ENCODE results near the gene TRIM10.

Gene TRIM10

GRCh38 chr6:30157581-30157980 is 3.4 kb downstream of the TRIM10 start:
- ChIA-PET POLR2A (no interaction called here), CTCF (interaction anchor here (1.1 to 1.2 kb wide), 2 partner anchors 26 to 87 kb away, joined by 3 read pairs; no protein-coding TSS in a partner anchor)
- Histone ChIP-seq H3K27me3 (replicated peaks in 2 of 5; ENCODE audit: control insufficient read depth in 4 of 5, insufficient read depth in 5 of 5, low read length in 4 of 5) (no peaks in the 10 kb centered on the region), H3K9me3 (ENCODE audit: control extremely low read depth in 1 of 5, control insufficient read depth in 4 of 5, insufficient read depth in 2 of 5, low read depth in 1 of 5, low read length in 4 of 5) (no peaks in the 10 kb centered on the region), H3K4me1 (ENCODE audit: control extremely low read depth in 1 of 4, control insufficient read depth in 4 of 4, insufficient read depth in 4 of 4, low read length in 3 of 4) (peaks cover 0 to 30% (median 14%) of the 10 kb centered on the region in 4 experiments), H3K36me3 (ENCODE audit: control insufficient read depth in 4 of 4, insufficient read depth in 4 of 4, low read length in 3 of 4) (no peaks in the 10 kb centered on the region), H3K4me3 (ENCODE audit: control insufficient read depth in 1 of 7, extremely low read depth in 1 of 7, insufficient read depth in 4 of 7, low read depth in 2 of 7, low read length in 6 of 7) (no peak overlapping the region), H3K27ac (ENCODE audit: insufficient read depth in 1 of 2, low read depth in 1 of 2, low read length in 2 of 2, poor library complexity in 1 of 2, severe bottlenecking in 2 of 2) (no peak overlapping the region)
- no peak for DNase-seq

DNA sequence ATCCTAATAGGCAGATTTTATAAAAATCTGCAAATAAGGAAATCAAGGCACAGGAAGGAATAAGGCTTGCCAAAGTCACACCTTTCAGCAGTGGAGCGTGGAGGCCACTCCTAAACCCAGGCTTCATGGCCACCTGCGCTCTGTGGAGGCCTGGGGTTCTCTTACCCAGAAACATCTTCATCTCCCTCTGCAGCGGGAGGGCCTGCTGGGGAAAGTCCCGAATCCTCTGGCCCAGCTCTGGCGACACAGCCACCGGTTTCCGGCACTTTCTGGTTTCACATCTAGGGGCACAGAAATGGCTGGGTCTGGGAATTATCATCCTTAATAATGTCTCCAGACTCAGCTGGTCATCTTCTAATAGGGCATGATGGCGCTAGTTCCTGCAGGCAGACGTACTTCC is 4.2 kb downstream of the TRIM10 start:
- 98% methylated on average over 9 of the region's 9 CpGs for WGBS (ENCODE audit: insufficient coverage)
- no peaks in the 10 kb centered on the region for H3K9me3 ChIP-seq (ENCODE audit: control extremely low read depth in 1 of 5, control insufficient read depth in 4 of 5, insufficient read depth in 2 of 5, low read depth in 1 of 5, low read length in 4 of 5)
- H3K36me3 ChIP-seq (ENCODE audit: control insufficient read depth in 4 of 4, insufficient read depth in 4 of 4, low read length in 3 of 4), result no peaks in the 10 kb centered on the region
- H3K27ac ChIP-seq (ENCODE audit: insufficient read depth in 1 of 2, low read depth in 1 of 2, low read length in 2 of 2, poor library complexity in 1 of 2, severe bottlenecking in 2 of 2), result no peak overlapping the region
- CTCF ChIA-PET, result interaction anchor here (1.1 kb wide), 1 partner anchor 26 kb away, joined by 3 read pairs; no protein-coding TSS in a partner anchor
- POLR2A ChIA-PET, result no interaction called here
- H3K27me3 ChIP-seq (replicated peaks in 2 of 5; ENCODE audit: control insufficient read depth in 4 of 5, insufficient read depth in 5 of 5, low read length in 4 of 5), result no peaks in the 10 kb centered on the region
- H3K4me1 ChIP-seq (ENCODE audit: control extremely low read depth in 1 of 4, control insufficient read depth in 4 of 4, insufficient read depth in 4 of 4, low read length in 3 of 4), result peaks cover 0 to 36% (median 21%) of the 10 kb centered on the region in 4 experiments
- H3K4me3 ChIP-seq (ENCODE audit: control insufficient read depth in 1 of 7, extremely low read depth in 1 of 7, insufficient read depth in 4 of 7, low read depth in 2 of 7, low read length in 6 of 7), result no peak overlapping the region
- no peak for DNase-seq

GRCh38 chr6:30156262-30156599 is 4.8 kb downstream of the TRIM10 start:
- H3K27me3 ChIP-seq (replicated peaks in 2 of 5; ENCODE audit: control insufficient read depth in 4 of 5, insufficient read depth in 5 of 5, low read length in 4 of 5), result no peaks in the 10 kb centered on the region
- H3K27ac ChIP-seq (ENCODE audit: insufficient read depth in 1 of 2, low read depth in 1 of 2, low read length in 2 of 2, poor library complexity in 1 of 2, severe bottlenecking in 2 of 2), result no peak overlapping the region
- ChIA-PET CTCF (interaction anchor here (1.1 kb wide), 1 partner anchor 25 kb away, joined by 3 read pairs; no protein-coding TSS in a partner anchor), POLR2A (no interaction called here)
- no peaks in the 10 kb centered on the region for H3K36me3 ChIP-seq (ENCODE audit: control insufficient read depth in 4 of 4, insufficient read depth in 4 of 4, low read length in 3 of 4)
- no CpG with 5 or more reads among the region's 4 CpGs for WGBS (ENCODE audit: insufficient coverage)
- H3K4me3 ChIP-seq (ENCODE audit: control insufficient read depth in 1 of 7, extremely low read depth in 1 of 7, insufficient read depth in 4 of 7, low read depth in 2 of 7, low read length in 6 of 7), result no peak overlapping the region
- peaks cover 0 to 41% (median 26%) of the 10 kb centered on the region in 4 experiments for H3K4me1 ChIP-seq (ENCODE audit: control extremely low read depth in 1 of 4, control insufficient read depth in 4 of 4, insufficient read depth in 4 of 4, low read length in 3 of 4)
- DNase-seq, result no peak
- no peaks in the 10 kb centered on the region for H3K9me3 ChIP-seq (ENCODE audit: control extremely low read depth in 1 of 5, control insufficient read depth in 4 of 5, insufficient read depth in 2 of 5, low read depth in 1 of 5, low read length in 4 of 5)

DNA sequence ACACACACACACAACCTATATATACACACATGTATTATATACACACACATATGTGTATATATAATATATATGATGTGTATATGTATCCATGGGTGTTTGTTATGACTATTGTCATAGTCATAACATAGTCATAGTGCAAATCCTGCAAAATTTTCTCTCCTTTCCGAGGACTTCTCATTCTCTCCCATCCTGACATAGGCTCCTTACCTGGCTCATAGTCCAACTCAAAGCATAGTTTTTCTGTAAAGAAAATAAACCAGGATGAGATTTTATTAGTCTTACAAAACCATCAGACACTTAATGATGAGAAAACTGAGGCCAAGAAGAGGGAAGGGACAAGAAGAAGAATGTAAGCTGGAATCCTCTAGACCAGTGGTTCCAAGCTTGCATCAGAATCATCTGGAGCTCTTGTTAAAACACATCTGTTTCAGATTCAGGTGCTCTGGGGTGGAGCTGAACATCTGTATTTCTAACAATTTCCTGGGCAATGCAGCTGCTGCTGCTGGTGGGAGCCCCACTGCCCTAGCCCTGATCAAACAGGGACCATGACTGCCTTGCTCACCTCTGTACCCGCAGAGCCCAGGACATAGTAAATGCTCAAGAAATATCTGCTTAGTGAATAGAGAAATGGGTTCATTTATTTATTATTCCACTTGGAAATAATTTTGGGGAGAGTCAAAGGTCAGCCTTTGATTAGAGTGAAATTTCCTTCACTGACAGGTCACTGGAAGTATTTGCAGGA is 5.3 kb downstream of the TRIM10 start:
- WGBS (ENCODE audit: insufficient coverage), result no CpG with 5 or more reads among the region's 2 CpGs
- no peak overlapping the region for H3K4me3 ChIP-seq (ENCODE audit: control insufficient read depth in 1 of 7, extremely low read depth in 1 of 7, insufficient read depth in 4 of 7, low read depth in 2 of 7, low read length in 6 of 7)
- CTCF ChIA-PET, result interaction anchor here (1.2 to 2.9 kb wide), 3 partner anchors 24 to 53 kb away, joined by 3 to 14 read pairs (median 9); no protein-coding TSS in a partner anchor

DNA sequence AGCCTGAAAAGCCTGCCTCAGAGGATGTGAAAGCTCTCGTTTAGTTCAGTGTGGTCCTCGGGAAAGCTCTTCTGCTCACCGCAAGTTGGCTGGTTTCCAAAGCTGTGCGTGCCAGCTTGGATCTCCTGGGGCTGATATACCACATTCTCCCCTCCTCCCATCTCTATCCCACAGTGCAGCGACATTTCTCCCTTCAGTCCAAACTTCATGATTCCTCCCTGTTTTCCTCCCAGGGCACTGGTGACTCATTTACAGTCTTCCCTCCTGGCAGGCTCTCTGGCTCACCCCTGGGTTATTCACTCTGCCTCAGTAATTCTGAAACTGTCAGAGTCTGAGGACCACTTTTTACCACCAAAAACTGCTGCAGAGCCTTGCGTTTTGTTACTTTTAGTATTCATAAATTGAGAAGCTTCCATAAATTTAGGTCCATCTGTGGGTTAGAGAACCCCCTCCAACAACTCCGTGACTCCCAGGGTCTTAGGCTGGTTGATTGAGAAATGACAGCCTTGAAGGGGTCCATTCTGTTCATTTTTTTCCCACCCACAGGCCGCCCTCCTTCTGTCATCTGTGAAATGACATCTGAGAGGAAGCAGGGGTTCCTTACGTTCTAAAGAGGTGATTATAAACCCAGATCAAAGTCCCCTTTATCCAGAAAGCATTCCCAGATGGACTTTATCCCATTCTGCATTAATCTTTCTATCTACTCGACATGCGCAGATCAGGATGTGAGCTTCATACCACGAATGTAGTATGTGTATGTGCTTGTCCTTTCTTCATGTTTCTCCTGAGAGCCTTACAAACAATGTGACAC is 6.1 kb downstream of the TRIM10 start:
- Histone ChIP-seq H3K4me3 (ENCODE audit: control insufficient read depth in 1 of 7, extremely low read depth in 1 of 7, insufficient read depth in 4 of 7, low read depth in 2 of 7, low read length in 6 of 7) (no peak overlapping the region), H3K27ac (ENCODE audit: insufficient read depth in 1 of 2, low read depth in 1 of 2, low read length in 2 of 2, poor library complexity in 1 of 2, severe bottlenecking in 2 of 2) (no peak overlapping the region), H3K4me1 (ENCODE audit: control extremely low read depth in 1 of 4, control insufficient read depth in 4 of 4, insufficient read depth in 4 of 4, low read length in 3 of 4) (peaks cover 0 to 55% (median 35%) of the 10 kb centered on the region in 4 experiments), H3K27me3 (replicated peaks in 2 of 5; ENCODE audit: control insufficient read depth in 4 of 5, insufficient read depth in 5 of 5, low read length in 4 of 5) (no peaks in the 10 kb centered on the region), H3K9me3 (ENCODE audit: control extremely low read depth in 1 of 5, control insufficient read depth in 4 of 5, insufficient read depth in 2 of 5, low read depth in 1 of 5, low read length in 4 of 5) (no peaks in the 10 kb centered on the region), H3K36me3 (ENCODE audit: control insufficient read depth in 4 of 4, insufficient read depth in 4 of 4, low read length in 3 of 4) (no peaks in the 10 kb centered on the region)
- ChIA-PET CTCF (interaction anchor here (1.2 to 2.9 kb wide), 4 partner anchors 13 to 52 kb away, joined by 3 to 14 read pairs (median 6); no protein-coding TSS in a partner anchor), POLR2A (interaction anchor here (1.3 kb wide), 1 partner anchor 13 kb away, joined by 3 read pairs; no protein-coding TSS in a partner anchor)
- DNase-seq, result no peak
- WGBS (ENCODE audit: insufficient coverage), result 97% methylated on average over 6 of the region's 12 CpGs

More for the DNA sequence above, 5.3 kb downstream of the TRIM10 start:
- Histone ChIP-seq H3K27me3 (replicated peaks in 2 of 5; ENCODE audit: control insufficient read depth in 4 of 5, insufficient read depth in 5 of 5, low read length in 4 of 5) (no peaks in the 10 kb centered on the region), H3K36me3 (ENCODE audit: control insufficient read depth in 4 of 4, insufficient read depth in 4 of 4, low read length in 3 of 4) (no peaks in the 10 kb centered on the region), H3K27ac (ENCODE audit: insufficient read depth in 1 of 2, low read depth in 1 of 2, low read length in 2 of 2, poor library complexity in 1 of 2, severe bottlenecking in 2 of 2) (no peak overlapping the region), H3K4me1 (ENCODE audit: control extremely low read depth in 1 of 4, control insufficient read depth in 4 of 4, insufficient read depth in 4 of 4, low read length in 3 of 4) (peaks cover 0 to 47% (median 31%) of the 10 kb centered on the region in 4 experiments), H3K9me3 (ENCODE audit: control extremely low read depth in 1 of 5, control insufficient read depth in 4 of 5, insufficient read depth in 2 of 5, low read depth in 1 of 5, low read length in 4 of 5) (no peaks in the 10 kb centered on the region)
- DNase-seq, result no peak
- POLR2A ChIA-PET, result interaction anchor here (1.3 kb wide), 1 partner anchor 12 kb away, joined by 3 read pairs; no protein-coding TSS in a partner anchor

DNA sequence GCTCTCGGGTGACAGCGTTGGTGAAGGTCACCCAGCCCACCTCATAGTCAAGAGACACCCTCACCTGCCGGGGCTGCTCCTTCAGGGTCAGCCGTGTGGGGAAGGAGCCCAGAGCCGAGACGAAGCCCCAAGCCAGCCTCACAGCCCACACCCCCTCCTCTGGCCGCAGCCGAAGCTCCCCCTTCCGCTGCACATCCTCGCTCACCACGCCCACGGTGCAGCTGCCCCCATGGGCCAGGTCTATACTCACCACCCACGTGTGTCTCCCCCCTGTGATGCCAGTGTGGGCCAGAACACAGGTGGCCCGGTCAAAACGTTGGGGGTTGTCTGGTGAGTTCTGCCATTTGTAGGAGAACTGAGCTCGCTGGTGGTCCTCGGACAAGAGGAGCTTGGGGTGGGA is 7.0 kb downstream of the TRIM10 start:
- H3K36me3 ChIP-seq (ENCODE audit: control insufficient read depth in 4 of 4, insufficient read depth in 4 of 4, low read length in 3 of 4), result no peaks in the 10 kb centered on the region
- peaks cover 0 to 57% (median 37%) of the 10 kb centered on the region in 4 experiments for H3K4me1 ChIP-seq (ENCODE audit: control extremely low read depth in 1 of 4, control insufficient read depth in 4 of 4, insufficient read depth in 4 of 4, low read length in 3 of 4)
- no peak overlapping the region for H3K27ac ChIP-seq (ENCODE audit: insufficient read depth in 1 of 2, low read depth in 1 of 2, low read length in 2 of 2, poor library complexity in 1 of 2, severe bottlenecking in 2 of 2)
- H3K27me3 ChIP-seq (replicated peaks in 2 of 5; ENCODE audit: control insufficient read depth in 4 of 5, insufficient read depth in 5 of 5, low read length in 4 of 5), result no peaks in the 10 kb centered on the region
- ChIA-PET POLR2A (no interaction called here), CTCF (interaction anchor here (1.4 to 2.9 kb wide), 4 partner anchors 14 to 51 kb away, joined by 3 to 14 read pairs (median 7); no protein-coding TSS in a partner anchor)
- WGBS (ENCODE audit: insufficient coverage), result 94% methylated on average over 14 of the region's 17 CpGs
- DNase-seq, result no peak
- H3K9me3 ChIP-seq (ENCODE audit: control extremely low read depth in 1 of 5, control insufficient read depth in 4 of 5, insufficient read depth in 2 of 5, low read depth in 1 of 5, low read length in 4 of 5), result no peaks in the 10 kb centered on the region
- no peak overlapping the region for H3K4me3 ChIP-seq (ENCODE audit: control insufficient read depth in 1 of 7, extremely low read depth in 1 of 7, insufficient read depth in 4 of 7, low read depth in 2 of 7, low read length in 6 of 7)
